Activated CD8-positive, alpha-beta memory T cell treated with anti-CD3 and anti-CD28 coated beads, Interleukin-2, amount 10 ng/mL, durations not matched to agents 7 days and 5 days (primary cell): ENCODE measurements around the gene STAC3. TPM values are rescaled to one million over a fixed set of nuclear protein-coding genes. Genes with fewer than 3 reads are reported as not detected.

Source experiments
- ATAC-seq: fragments of 150-1000 bp; cut with Tn5 transposase; one replicate; pipeline ENCODE4 v1.10.0; 2021; ENCODE audit warnings: moderate library complexity
- CTCF ChIA-PET: fragments of 350-600 bp; sonication (Branson Sonifier 250); formaldehyde crosslinking; loops from one replicate; lab custom pipeline; 2021; ENCODE audit warnings: antibody characterized with exemption; lab: Charles Lee
- DNase-seq: peaks from one replicate; pipeline ENCODE4 v3.0.0-alpha.2; 2020
- H3K27ac Mint-ChIP-seq: one replicate; pipeline ENCODE4 v1.8.0; 2021; ENCODE audit warnings: mild to moderate bottlenecking, mixed read lengths
- H3K27me3 Mint-ChIP-seq: one replicate; pipeline ENCODE4 v1.8.0; 2021; ENCODE audit warnings: mixed read lengths
- H3K36me3 Mint-ChIP-seq: one replicate; pipeline ENCODE4 v1.8.0; 2021; ENCODE audit warnings: mild to moderate bottlenecking, mixed read lengths
- H3K4me1 Mint-ChIP-seq: one replicate; pipeline ENCODE4 v1.8.0; 2021; ENCODE audit warnings: mixed read lengths
- H3K4me3 Mint-ChIP-seq: one replicate; pipeline ENCODE4 v1.8.0; 2021; ENCODE audit warnings: mild to moderate bottlenecking, moderate library complexity, mixed read lengths
- H3K9me3 Mint-ChIP-seq: one replicate; pipeline ENCODE4 v1.8.0; 2022; ENCODE audit warnings: low read depth, mixed read lengths
- total RNA-seq, 2 experiments: library from RNA; stranded (reverse); gene quantifications; one replicate each; pipeline ENCODE4 v1.2.3, GENCODE V29; 2021

STAC3 gene
- total RNA-seq, 2 experiments from 2014 or later, result 5.4 to 10.0 TPM

DNA sequence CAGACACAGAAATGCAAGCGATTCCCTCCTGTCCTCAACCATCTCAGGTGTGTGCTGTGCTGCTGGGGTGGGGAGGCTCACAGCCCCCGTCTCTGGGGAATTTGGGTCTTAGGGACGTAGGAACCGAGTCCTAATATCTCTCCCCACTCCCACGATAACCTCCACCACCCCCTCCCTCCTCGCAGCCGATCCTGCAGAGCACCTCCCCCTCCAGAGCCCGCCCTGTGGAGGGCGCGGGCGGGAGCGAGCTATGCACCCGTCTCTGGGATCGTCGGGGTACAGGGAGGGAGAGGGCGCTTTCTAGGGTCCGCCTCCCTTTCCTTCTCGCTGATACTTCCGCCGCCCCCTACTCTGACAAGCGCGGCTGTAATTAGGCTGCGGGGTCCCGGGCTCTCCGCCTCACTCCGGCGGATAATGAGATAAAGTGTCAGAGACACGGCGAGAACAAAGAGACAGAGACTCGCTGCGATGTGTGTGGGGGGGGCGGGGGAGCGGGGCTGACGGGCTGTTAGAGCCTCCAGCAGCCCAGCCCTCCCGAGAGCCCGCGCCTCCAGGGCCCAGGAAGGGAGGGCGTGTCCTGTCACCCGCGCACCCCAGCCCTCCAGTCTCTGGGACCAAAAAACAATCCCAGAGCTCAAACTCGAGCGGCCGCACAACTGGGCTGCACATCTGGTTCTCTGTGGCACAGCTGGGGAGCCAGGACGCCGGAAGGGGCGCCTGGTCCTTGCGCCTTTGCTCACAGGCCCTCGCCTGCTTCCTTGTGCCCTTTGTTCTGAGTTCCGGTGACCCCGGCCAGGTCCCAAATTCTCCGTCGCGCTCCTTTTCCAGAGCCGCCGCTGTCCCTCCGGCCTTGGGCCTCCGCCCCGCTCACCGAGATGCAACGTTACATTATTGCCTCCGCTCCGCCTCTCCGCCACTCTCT is 12.8 kb downstream of the STAC3 start:
- Mint-ChIP-seq H3K27me3 (peaks cover 52% of the 10 kb centered on the region), H3K36me3 (peaks cover 14% of the 10 kb centered on the region), H3K9me3 (no peaks in the 10 kb centered on the region), H3K27ac (peak overlapping the region; percentile 73), H3K4me1 (peaks cover 46% of the 10 kb centered on the region), H3K4me3 (peak overlapping the region; percentile 84)
- peak; percentile 8 for ATAC-seq
- DNase-seq, result no peak
- CTCF ChIA-PET, result interaction anchor here (1.0 to 19.2 kb wide), 14 partner anchors 10 to 234 kb away, joined by 3 to 647 read pairs (median 12); partner anchors contain the start of genes GLI1, INHBC, INHBE and LRP1

DNA sequence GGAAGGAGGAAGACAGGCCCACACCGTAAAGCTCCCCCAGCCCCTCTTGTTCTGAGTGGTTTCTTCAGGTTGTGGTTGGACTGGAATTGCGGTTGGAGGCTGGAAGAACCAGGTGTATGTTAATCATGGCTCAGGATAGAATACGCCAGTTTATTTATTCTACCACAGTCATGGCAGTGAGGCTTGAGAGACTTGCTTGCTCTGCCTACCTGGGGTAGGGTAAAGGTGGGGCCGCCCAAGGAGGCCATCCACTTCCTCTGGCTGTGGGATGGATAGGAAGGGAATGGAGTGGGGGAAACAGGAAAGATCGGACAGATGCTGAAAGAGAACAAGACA is 13.4 kb downstream of the STAC3 start:
- Mint-ChIP-seq H3K36me3 (peaks cover 20% of the 10 kb centered on the region), H3K27ac (no peak overlapping the region), H3K27me3 (peaks cover 50% of the 10 kb centered on the region), H3K4me3 (no peak overlapping the region), H3K9me3 (no peaks in the 10 kb centered on the region), H3K4me1 (peaks cover 44% of the 10 kb centered on the region)
- CTCF ChIA-PET, result interaction anchor here (1.8 to 19.2 kb wide), 6 partner anchors 10 to 220 kb away, joined by 8 to 647 read pairs (median 108); partner anchors contain the start of genes GLI1, INHBE, LRP1 and NXPH4
- DNase-seq (no peak), ATAC-seq (no peak)

DNA sequence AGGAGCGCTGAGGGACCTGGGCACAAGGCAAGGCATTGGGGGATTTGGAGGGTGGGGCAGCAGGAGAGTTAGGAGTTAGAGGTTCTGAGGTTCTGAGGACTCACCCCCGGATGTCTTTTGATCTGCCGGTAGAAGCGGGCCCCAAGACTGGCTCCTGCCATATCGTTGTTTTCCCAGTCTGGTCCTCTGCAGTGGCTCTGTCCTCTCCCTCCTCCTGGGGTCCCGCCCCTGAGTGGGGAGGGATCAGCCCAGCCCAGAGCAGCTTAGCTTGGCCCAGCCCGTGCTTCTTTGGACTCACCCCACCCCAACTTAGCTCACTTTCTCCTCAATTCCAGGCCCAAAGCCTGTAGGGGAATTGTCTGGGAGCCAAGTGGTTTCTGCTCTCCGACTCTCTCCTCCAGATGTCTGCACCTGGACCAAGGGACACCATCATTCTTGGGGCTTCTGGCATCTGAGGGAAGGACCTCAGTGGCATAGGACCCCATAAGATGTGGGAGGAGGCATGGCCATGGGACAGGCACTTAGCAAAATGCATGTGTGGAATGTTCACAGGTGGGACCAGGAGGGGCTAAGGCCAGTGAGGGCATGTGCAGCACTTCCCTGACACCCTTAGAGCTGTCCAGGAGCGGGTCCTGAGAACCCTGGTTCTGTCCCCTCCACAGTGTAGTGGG is 13.9 kb downstream of the STAC3 start:
- DNase-seq, result no peak
- no peaks in the 10 kb centered on the region for H3K9me3 Mint-ChIP-seq
- ATAC-seq, result no peak
- peaks cover 23% of the 10 kb centered on the region for H3K36me3 Mint-ChIP-seq
- H3K4me1 Mint-ChIP-seq, result peaks cover 42% of the 10 kb centered on the region
- no peak overlapping the region for H3K4me3 Mint-ChIP-seq
- no peak overlapping the region for H3K27ac Mint-ChIP-seq
- CTCF ChIA-PET, result interaction anchor here (7.2 to 19.2 kb wide), 4 partner anchors 10 to 220 kb away, joined by 72 to 647 read pairs (median 342); partner anchors contain the start of genes GLI1, INHBE, LRP1 and NXPH4
- H3K27me3 Mint-ChIP-seq, result peaks cover 47% of the 10 kb centered on the region

DNA sequence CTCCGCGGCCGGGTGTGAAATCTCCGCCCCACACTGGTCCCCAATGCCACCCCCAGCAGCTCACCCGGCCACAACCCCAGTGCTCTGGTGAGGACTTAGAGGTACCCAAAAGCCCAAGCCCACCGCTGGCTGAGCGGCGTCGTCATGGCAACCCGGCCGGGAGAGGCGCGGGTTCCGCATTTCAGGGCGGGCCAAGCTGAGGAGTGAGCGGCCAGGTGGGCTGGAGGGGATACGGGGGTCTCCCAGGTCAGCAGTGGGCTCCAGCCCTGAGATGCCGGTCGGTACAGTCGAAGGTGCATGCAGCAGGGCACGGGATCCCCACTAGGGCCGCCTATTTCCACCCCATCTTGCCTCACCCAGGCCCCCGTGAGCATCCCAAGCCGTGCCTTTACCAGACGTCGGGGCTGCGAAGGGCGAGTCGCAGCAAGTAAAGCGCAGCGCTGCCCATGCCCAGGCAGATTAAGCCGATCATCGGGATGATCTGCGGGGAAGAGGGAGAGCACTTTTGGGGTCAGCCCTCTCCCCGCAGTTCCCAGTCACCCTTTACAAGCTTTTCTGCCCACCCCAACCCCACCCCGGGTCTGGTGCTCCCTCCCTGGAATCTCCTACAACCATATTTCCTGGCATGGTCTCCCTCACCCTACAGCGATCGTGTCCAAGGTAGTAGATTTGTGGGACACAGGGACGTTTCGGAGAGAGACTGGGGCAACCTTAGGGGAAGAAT is 14.6 kb downstream of the STAC3 start:
- CTCF ChIA-PET, result interaction anchor here (7.2 to 19.2 kb wide), 4 partner anchors 9 to 221 kb away, joined by 72 to 647 read pairs (median 342); partner anchors contain the start of genes GLI1, INHBE, LRP1 and NXPH4
- DNase-seq (no peak), ATAC-seq (no peak)
- H3K9me3 Mint-ChIP-seq, result no peaks in the 10 kb centered on the region
- H3K36me3 Mint-ChIP-seq, result peaks cover 28% of the 10 kb centered on the region
- no peak overlapping the region for H3K27ac Mint-ChIP-seq
- peaks cover 40% of the 10 kb centered on the region for H3K27me3 Mint-ChIP-seq
- peaks cover 42% of the 10 kb centered on the region for H3K4me1 Mint-ChIP-seq
- no peak overlapping the region for H3K4me3 Mint-ChIP-seq

DNA sequence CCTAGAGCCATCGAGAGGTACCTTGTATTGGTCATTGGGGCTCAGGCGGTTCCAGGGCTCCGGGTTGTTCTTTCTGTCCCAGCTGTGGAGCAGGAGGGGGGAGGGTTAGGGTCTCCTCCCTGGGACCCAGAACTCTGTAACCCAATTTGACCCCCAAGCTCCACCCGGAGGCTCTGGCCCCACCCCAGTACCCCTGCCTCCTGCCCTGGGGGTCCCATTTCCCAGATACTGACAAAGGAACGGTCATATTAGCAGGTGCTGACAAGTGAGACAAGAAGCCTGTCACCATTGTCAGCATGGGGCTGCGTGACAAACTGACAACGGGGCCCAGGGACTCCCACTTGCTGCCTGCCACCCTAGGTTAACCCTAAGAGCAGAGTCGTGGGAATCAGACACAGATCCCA is 15.3 kb downstream of the STAC3 start:
- CTCF ChIA-PET, result interaction anchor here (11.0 to 19.2 kb wide), 2 partner anchors 8 to 23 kb away, joined by 540 to 647 read pairs; partner anchors contain the start of genes NXPH4 and SHMT2
- peaks cover 45% of the 10 kb centered on the region for H3K4me1 Mint-ChIP-seq
- peaks cover 29% of the 10 kb centered on the region for H3K36me3 Mint-ChIP-seq
- H3K4me3 Mint-ChIP-seq, result no peak overlapping the region
- H3K9me3 Mint-ChIP-seq, result no peaks in the 10 kb centered on the region
- H3K27ac Mint-ChIP-seq, result no peak overlapping the region
- DNase-seq (no peak), ATAC-seq (no peak)
- peaks cover 33% of the 10 kb centered on the region for H3K27me3 Mint-ChIP-seq

DNA sequence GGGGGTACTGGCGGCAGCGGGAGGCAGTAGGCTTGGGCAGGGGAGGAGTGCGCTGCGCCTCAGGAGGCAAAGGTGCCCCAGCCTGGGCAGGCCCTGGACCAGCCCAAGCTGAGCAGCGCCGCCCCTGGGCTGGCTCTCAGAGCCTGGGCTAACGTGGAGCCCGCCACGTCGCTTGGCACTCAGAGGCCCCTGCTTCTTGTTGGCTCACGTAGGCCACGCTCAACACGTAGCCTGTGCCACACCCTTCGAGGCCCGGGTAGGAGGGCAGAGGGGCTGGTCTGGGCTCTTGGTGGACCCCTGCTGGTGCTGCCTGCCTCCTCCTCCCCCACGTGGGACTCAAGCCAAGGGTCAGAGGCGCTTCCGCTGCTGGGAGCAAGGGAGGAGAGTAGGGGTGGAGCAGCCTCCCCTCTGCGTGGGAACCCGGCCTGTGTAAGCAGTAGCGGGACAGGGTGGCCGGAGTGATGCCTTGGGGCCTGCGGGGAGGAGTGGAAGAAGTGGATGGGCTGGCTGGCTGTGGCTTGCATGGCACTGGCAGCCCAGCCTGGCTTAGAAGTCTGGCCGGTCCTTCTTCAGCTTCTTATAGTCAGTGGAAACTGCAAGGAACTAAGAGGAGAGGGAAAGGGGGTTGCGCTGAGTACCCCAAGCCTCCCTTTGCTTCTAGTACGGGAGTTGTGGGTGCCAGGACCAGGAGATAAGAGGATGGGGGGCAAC is 15.8 kb downstream of the STAC3 start:
- ATAC-seq, result no peak
- Mint-ChIP-seq H3K9me3 (no peaks in the 10 kb centered on the region), H3K27me3 (peaks cover 29% of the 10 kb centered on the region), H3K36me3 (peaks cover 34% of the 10 kb centered on the region), H3K4me1 (peaks cover 45% of the 10 kb centered on the region), H3K4me3 (no peak overlapping the region), H3K27ac (no peak overlapping the region)
- DNase-seq, result no peak
- CTCF ChIA-PET, result interaction anchor here (11.0 to 19.2 kb wide), 2 partner anchors 8 to 22 kb away, joined by 540 to 647 read pairs; partner anchors contain the start of genes NXPH4 and SHMT2

DNA sequence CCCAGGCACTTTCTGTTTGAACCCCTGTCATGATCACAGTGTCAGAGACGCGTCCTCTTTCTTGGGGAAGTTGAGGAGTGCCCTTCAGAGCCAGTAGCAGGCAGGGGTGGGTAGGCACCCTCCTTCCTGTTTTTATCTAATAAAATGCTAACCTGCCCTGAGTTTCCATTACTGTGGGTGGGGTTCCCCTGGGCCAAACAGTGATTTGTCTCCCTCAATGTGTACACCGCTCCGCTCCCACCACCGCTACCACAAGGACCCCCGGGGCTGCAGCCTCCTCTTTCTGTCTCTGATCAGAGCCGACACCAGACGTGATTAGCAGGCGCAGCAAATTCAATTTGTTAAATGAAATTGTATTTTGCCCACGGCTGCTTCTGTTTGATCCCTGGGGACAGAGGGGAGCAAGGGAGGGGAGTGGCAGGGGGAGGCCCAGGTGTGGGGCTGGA is 16.4 kb downstream of the STAC3 start:
- no peak overlapping the region for H3K4me3 Mint-ChIP-seq
- peaks cover 36% of the 10 kb centered on the region for H3K36me3 Mint-ChIP-seq
- H3K27ac Mint-ChIP-seq, result no peak overlapping the region
- CTCF ChIA-PET, result interaction anchor here (19.2 kb wide), 1 partner anchor 22 kb away, joined by 647 read pairs; the partner anchor contains the start of gene NXPH4
- H3K4me1 Mint-ChIP-seq, result peaks cover 44% of the 10 kb centered on the region
- no peak for DNase-seq
- peaks cover 28% of the 10 kb centered on the region for H3K27me3 Mint-ChIP-seq
- H3K9me3 Mint-ChIP-seq, result no peaks in the 10 kb centered on the region
- no peak for ATAC-seq

DNA sequence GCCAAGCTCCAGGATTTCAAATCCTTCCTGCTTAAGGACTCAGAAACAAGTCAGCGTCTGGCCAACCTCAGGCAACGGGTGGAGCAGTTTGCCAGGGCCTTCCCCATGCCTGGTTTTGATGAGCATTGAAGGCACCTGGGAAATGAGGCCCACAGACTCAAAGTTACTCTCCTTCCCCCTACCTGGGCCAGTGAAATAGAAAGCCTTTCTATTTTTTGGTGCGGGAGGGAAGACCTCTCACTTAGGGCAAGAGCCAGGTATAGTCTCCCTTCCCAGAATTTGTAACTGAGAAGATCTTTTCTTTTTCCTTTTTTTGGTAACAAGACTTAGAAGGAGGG is 16.8 kb downstream of the STAC3 start:
- DNase-seq (no peak), ATAC-seq (no peak)
- H3K9me3 Mint-ChIP-seq, result no peaks in the 10 kb centered on the region
- peaks cover 42% of the 10 kb centered on the region for H3K4me1 Mint-ChIP-seq
- H3K27ac Mint-ChIP-seq, result no peak overlapping the region
- peaks cover 37% of the 10 kb centered on the region for H3K36me3 Mint-ChIP-seq
- H3K4me3 Mint-ChIP-seq, result no peak overlapping the region
- H3K27me3 Mint-ChIP-seq, result peaks cover 26% of the 10 kb centered on the region
- CTCF ChIA-PET, result interaction anchor here (1.9 to 13.2 kb wide), 3 partner anchors 6 to 18 kb away, joined by 5 to 540 read pairs (median 248); partner anchors contain the start of gene NXPH4

DNA sequence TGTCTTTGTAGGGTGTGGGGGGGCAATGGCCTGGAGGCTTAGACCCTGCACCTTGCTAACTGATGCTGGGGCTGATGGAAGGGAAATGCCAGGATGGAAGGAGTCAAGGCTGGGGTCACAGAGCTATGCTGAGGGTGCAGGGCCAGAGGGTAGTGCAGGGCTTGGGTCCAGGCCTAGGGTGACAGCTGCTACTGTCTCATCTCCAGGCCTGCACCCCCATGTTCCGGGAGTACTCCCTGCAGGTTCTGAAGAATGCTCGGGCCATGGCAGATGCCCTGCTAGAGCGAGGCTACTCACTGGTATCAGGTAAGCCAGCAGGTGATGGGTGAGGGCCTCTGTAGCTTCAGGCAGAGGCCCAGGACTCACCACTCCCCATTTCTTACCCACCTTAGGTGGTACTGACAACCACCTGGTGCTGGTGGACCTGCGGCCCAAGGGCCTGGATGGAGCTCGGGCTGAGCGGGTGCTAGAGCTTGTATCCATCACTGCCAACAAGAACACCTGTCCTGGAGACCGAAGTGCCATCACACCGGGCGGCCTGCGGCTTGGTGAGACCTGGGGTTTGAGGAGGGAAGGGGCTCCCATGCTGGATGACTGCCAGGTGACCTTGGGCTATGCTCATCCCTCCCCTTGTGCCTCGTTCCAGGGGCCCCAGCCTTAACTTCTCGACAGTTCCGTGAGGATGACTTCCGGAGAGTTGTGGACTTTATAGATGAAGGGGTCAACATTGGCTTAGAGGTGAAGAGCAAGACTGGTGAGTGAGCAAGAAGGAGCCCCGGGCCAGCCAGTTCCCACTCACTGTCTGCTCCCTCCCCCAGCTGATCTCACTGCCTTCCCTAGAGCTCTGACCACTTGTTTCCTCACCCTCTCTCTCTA is 17.4 kb downstream of the STAC3 start:
- no peak for DNase-seq
- CTCF ChIA-PET, result interaction anchor here (1.0 to 13.2 kb wide), 4 partner anchors 7 to 18 kb away, joined by 5 to 540 read pairs (median 127); partner anchors contain the start of gene NXPH4
- peaks cover 43% of the 10 kb centered on the region for H3K4me1 Mint-ChIP-seq
- no peak overlapping the region for H3K27ac Mint-ChIP-seq
- peaks cover 22% of the 10 kb centered on the region for H3K27me3 Mint-ChIP-seq
- no peak overlapping the region for H3K4me3 Mint-ChIP-seq
- no peaks in the 10 kb centered on the region for H3K9me3 Mint-ChIP-seq
- H3K36me3 Mint-ChIP-seq, result peaks cover 37% of the 10 kb centered on the region
- no peak for ATAC-seq

DNA sequence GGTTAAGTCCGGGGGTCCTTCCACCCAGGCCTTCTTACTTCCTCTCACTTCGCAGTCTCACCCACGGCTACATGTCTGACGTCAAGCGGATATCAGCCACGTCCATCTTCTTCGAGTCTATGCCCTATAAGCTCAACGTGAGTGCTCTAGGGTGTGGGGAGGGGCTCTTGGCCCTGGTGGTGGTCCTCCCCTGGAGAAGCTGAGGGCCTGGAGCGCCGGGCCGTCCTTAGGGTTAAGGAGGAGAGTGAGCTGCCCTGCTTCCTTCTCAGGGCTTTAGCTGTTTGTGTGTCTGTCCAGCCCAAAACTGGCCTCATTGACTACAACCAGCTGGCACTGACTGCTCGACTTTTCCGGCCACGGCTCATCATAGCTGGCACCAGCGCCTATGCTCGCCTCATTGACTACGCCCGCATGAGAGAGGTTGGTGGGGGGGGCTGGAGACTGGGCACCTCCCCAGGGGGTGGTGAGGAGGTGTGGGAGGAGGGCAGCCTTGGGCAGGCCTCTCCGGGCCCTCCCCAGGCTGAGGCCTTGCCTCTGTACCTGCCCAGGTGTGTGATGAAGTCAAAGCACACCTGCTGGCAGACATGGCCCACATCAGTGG is 18.7 kb downstream of the STAC3 start:
- no peak overlapping the region for H3K27ac Mint-ChIP-seq
- no peak overlapping the region for H3K4me3 Mint-ChIP-seq
- no peak for DNase-seq
- peaks cover 16% of the 10 kb centered on the region for H3K27me3 Mint-ChIP-seq
- H3K9me3 Mint-ChIP-seq, result no peaks in the 10 kb centered on the region
- H3K4me1 Mint-ChIP-seq, result peaks cover 45% of the 10 kb centered on the region
- CTCF ChIA-PET, result interaction anchor here (1.9 to 13.2 kb wide), 3 partner anchors 7 to 16 kb away, joined by 5 to 540 read pairs (median 248); partner anchors contain the start of gene NXPH4
- ATAC-seq, result no peak
- H3K36me3 Mint-ChIP-seq, result peaks cover 37% of the 10 kb centered on the region
